Nephron progenitor cell (in vitro differentiated cells): Measurements from ENCODE around the gene KLHL10.
A peak's percentile ranks its signal among the peaks of the same experiment; 100 is the strongest.

ENCODE experiments used
- DNase-seq: peaks from one replicate; pipeline ENCODE4 v3.0.0; 2021
- H3K27ac Mint-ChIP-seq: 2 replicates; pipeline ENCODE4 v1.8.0; 2021; ENCODE audit warnings: mild to moderate bottlenecking, moderate library complexity, mixed read lengths
- H3K27me3 Mint-ChIP-seq: 2 replicates; pipeline ENCODE4 v1.8.0; 2021; ENCODE audit warnings: mild to moderate bottlenecking, low read depth, mixed read lengths; ENCODE audit not compliant: poor library complexity
- H3K36me3 Mint-ChIP-seq: 2 replicates; pipeline ENCODE4 v1.8.0; 2021; ENCODE audit warnings: low read depth, mixed read lengths
- H3K4me1 Mint-ChIP-seq: 2 replicates; pipeline ENCODE4 v1.8.0; 2021; ENCODE audit warnings: mixed read lengths
- H3K4me3 Mint-ChIP-seq: 2 replicates; pipeline ENCODE4 v1.8.0; 2021; ENCODE audit warnings: mild to moderate bottlenecking, moderate library complexity, mixed read lengths
- H3K9me3 Mint-ChIP-seq: 2 replicates; pipeline ENCODE4 v1.8.0; 2021; ENCODE audit warnings: mild to moderate bottlenecking, moderate library complexity, mixed read lengths
- CTCF ChIP-seq: fragments of 200-600 bp; sonication (generic); IDR thresholded peaks from 2 replicates; pipeline ENCODE4 v1.5.0; 2021; ENCODE audit warnings: antibody characterized with exemption

KLHL10 gene

GRCh38 chr17:41864498-41864835, 26.8 kb downstream of the KLHL10 start:
- H3K36me3 Mint-ChIP-seq = peaks cover 33% of the 10 kb centered on the region
- peaks cover 30% of the 10 kb centered on the region for H3K4me1 Mint-ChIP-seq
- no peaks in the 10 kb centered on the region for H3K9me3 Mint-ChIP-seq
- H3K27me3 Mint-ChIP-seq = peaks cover 3% of the 10 kb centered on the region
- no peak for TF ChIP-seq CTCF
- no peak for DNase-seq
- no peak overlapping the region for H3K27ac Mint-ChIP-seq
- H3K4me3 Mint-ChIP-seq = no peak overlapping the region

DNA sequence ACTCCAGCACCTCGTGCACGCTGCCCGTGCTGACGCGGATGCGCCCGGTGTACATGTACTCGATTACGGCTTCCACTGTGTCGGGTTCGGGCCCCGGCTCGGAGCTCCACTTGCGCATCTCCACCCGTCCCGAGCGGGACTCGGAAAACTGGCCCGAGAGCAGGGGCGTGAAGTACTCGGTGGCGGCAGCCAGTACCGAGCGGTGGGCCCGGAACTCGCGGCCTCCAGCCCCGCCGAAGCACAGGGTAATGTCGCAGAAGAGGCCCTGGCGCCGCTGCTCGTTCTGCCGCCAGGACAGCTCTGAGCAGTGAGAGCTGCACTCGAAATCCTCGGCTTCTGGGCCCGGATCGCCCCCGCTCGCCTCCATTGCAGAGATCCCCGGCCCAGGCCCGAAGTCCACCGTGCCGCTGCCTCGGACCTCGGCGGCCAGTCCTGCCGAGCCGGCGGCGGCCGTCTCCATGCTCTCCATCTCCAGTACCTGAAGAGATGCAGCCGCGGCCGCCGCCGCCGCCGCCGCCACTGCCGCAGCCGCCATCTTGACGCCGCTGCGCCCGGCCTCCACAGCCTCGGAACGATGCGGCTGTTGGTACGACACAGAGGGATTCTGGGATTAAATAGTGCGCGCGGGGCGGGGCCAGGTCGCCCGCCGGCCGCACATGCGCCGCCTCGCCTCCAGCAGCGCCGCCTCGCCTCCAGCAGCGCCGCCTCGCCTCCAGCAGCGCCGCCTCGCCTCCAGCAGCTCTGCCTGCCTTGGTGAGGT, 27.4 kb downstream of the KLHL10 start, which contains the start of gene KLHL11:
Gene KLHL11 (minus strand): TSS at position 588 of the 760 bp plus-strand sequence. CDS start 53 bp downstream, at position 535.
- Mint-ChIP-seq H3K27ac (peak within 1 kb of the TSS; percentile 94), H3K9me3 (no peaks in the 10 kb centered on the region), H3K36me3 (peaks cover 37% of the 10 kb centered on the region), H3K4me1 (peaks cover 25% of the 10 kb centered on the region), H3K4me3 (no peak within 1 kb of the TSS), H3K27me3 (peaks cover 3% of the 10 kb centered on the region)
- no peak for TF ChIP-seq CTCF
- peak; percentile 90 for DNase-seq

GRCh38 chr17:41865596-41865893, 27.9 kb downstream of the KLHL10 start:
- Mint-ChIP-seq H3K4me3 (no peak overlapping the region), H3K27ac (peak overlapping the region; percentile 94), H3K36me3 (peaks cover 42% of the 10 kb centered on the region), H3K9me3 (no peaks in the 10 kb centered on the region), H3K4me1 (peaks cover 20% of the 10 kb centered on the region), H3K27me3 (peaks cover 2% of the 10 kb centered on the region)
- DNase-seq = no peak
- TF ChIP-seq CTCF = no peak

GRCh38 chr17:41868568-41868967, 30.9 kb downstream of the KLHL10 start:
- Mint-ChIP-seq H3K27me3 (no peaks in the 10 kb centered on the region), H3K4me3 (no peak overlapping the region), H3K4me1 (peaks cover 3% of the 10 kb centered on the region), H3K27ac (peak overlapping the region; percentile 76), H3K36me3 (peaks cover 71% of the 10 kb centered on the region), H3K9me3 (no peaks in the 10 kb centered on the region)
- no peak for TF ChIP-seq CTCF
- no peak for DNase-seq

DNA sequence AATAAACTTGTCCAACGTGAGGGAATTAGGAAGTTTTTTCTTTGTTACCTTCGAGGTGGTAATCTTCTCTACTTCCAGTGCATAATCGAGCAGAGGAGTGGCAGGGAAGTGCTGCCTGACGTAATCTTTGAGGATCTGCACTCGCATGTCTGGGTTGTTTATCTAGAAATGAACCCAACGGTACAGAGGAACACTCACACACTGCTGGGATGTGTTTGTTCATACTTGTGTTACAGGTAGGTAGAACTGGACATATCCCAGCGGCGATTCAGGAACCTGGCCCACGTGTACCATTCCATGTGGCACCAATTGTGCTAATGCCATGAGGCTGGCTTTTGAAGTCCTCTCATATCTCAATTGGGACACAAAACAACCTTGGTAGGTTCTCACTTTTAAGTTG, 31.8 kb downstream of the KLHL10 start:
- no peaks in the 10 kb centered on the region for H3K27me3 Mint-ChIP-seq
- no peaks in the 10 kb centered on the region for H3K9me3 Mint-ChIP-seq
- TF ChIP-seq CTCF = no peak
- DNase-seq = no peak
- peaks cover 3% of the 10 kb centered on the region for H3K4me1 Mint-ChIP-seq
- peaks cover 78% of the 10 kb centered on the region for H3K36me3 Mint-ChIP-seq
- no peak overlapping the region for H3K4me3 Mint-ChIP-seq
- H3K27ac Mint-ChIP-seq = no peak overlapping the region

DNA sequence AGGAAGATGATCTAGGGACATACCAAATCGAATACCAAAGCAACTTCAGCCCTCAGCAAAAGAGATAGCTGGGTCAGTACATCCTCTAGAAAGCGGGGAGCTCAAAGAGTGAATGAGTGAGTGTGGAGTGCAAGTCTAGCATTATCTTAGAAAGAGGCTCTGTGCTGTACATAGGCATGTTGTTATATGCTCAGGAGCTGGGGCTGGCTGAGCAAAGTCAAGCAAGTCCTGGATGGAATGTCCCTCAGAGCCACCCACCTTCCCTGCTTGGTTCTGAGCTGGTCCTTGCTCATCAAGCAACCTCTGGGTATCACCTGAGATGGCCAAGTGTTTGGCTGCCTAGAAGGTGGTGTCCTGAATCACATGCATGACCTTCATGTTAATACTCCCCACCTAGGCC, 32.5 kb downstream of the KLHL10 start:
- Mint-ChIP-seq H3K36me3 (peaks cover 84% of the 10 kb centered on the region), H3K9me3 (peaks cover 5% of the 10 kb centered on the region), H3K4me1 (peaks cover 3% of the 10 kb centered on the region), H3K4me3 (no peak overlapping the region), H3K27ac (no peak overlapping the region), H3K27me3 (no peaks in the 10 kb centered on the region)
- no peak for TF ChIP-seq CTCF
- no peak for DNase-seq
